Measurements from ENCODE around the gene CFAP20DC. TPM values are rescaled to one million over a fixed set of nuclear protein-coding genes. Genes with fewer than 3 reads are reported as not detected.

Gene CFAP20DC
- total and polyA plus RNA-seq, 2 of the 13 experiments (the other 11 are each of a cell fraction or from before 2014, with no cell fraction given) = not detected

GRCh38 chr3:59069838-59070237, 20.0 kb upstream of the CFAP20DC start (continued):
- no peak for TF ChIP-seq CERS6 (CRISPR knock-in tag; IDR thresholded peaks at IDR 0.05)
- TF ChIP-seq YEATS2 (CRISPR knock-in tag; IDR thresholded peaks at IDR 0.05; ENCODE audit: borderline replicate concordance) = no peak
- TF ChIP-seq NPAS2 (CRISPR knock-in tag; IDR thresholded peaks at IDR 0.05; ENCODE audit: borderline replicate concordance) = no peak
- no peak for TF ChIP-seq GABPA (IDR thresholded peaks at IDR 0.05; ENCODE audit: low read depth, low read length)
- TF ChIP-seq GABPA (CRISPR knock-in tag; IDR thresholded peaks at IDR 0.05; ENCODE audit: low read depth) = no peak
- no peak for TF ChIP-seq BCL3 (CRISPR knock-in tag; IDR thresholded peaks at IDR 0.05)
- no peak for TF ChIP-seq HOXD1 (CRISPR knock-in tag; IDR thresholded peaks at IDR 0.05)
- no peak for TF ChIP-seq ZNF136 (CRISPR knock-in tag; IDR thresholded peaks at IDR 0.05; ENCODE audit: low read depth)
- TF ChIP-seq ZNF296 (CRISPR knock-in tag; conservative IDR thresholded peaks at IDR 0.05) = no peak

- intact Hi-C loops (cut with micrococcal nuclease; ENCODE audit: unreplicated experiment) = no loop called here
- no peaks in the 10 kb centered on the region for H3K27me3 ChIP-seq (ENCODE audit: control insufficient read depth in 1 of 2, insufficient read depth in 2 of 2, low read length in 2 of 2)
- in situ Hi-C loops (cut with HindIII; ENCODE audit: extremely low pct_ligation_motif_present, low pct_unique_long_range_greater_than_20kb) = no loop called here
- H3K79me2 ChIP-seq (ENCODE audit: insufficient read depth, low read length) = no peaks in the 10 kb centered on the region
- no peaks in the 10 kb centered on the region for H3K4me1 ChIP-seq (ENCODE audit: insufficient read depth, low read length)
- POLR2A ChIA-PET = no interaction called here
- H3K4me2 ChIP-seq (ENCODE audit: low read depth, low read length) = no peak overlapping the region
- H3K27ac ChIP-seq (ENCODE audit: extremely low read length, insufficient read depth, low read length) = no peak overlapping the region
- H3K9me3 ChIP-seq (ENCODE audit: low read length) = no peaks in the 10 kb centered on the region
- no peak overlapping the region for H3K9ac ChIP-seq (ENCODE audit: insufficient read depth, low read depth, low read length)
- 32% methylated on average over 7 of the region's 7 CpGs for WGBS (ENCODE audit: low lambda C conversion rate)
- H4K20me1 ChIP-seq (ENCODE audit: insufficient read depth, low read length) = no peaks in the 10 kb centered on the region
- BruUV-seq (replicated peaks) = no TSS peak
- no peak for FAIRE-seq
- H2AFZ ChIP-seq (ENCODE audit: low read length) = no peak overlapping the region
- H3K36me3 ChIP-seq (replicated peaks in 1 of 2; ENCODE audit: control insufficient read depth in 1 of 2, insufficient read depth in 2 of 2, low read length in 2 of 2) = no peaks in the 10 kb centered on the region
- no peak for DNase-seq (ENCODE audit: low spot score)
- ATAC-seq = no peak
- no peak overlapping the region for H3K4me3 ChIP-seq (replicated peaks in 1 of 3; ENCODE audit: insufficient read depth in 1 of 3, low read depth in 2 of 3, low read length in 3 of 3)
- CTCF ChIA-PET (ENCODE audit: low intra/inter-chr PET ratio, low total read pairs) = no interaction called here
- TF ChIP-seq PITX1 (CRISPR knock-in tag; IDR thresholded peaks at IDR 0.05) (no peak), ATAD3A (CRISPR knock-in tag; IDR thresholded peaks at IDR 0.05) (no peak), KLF13 (CRISPR knock-in tag; IDR thresholded peaks at IDR 0.05) (no peak), GATAD2A (CRISPR knock-in tag; IDR thresholded peaks at IDR 0.05) (no peak), PRDM15 (CRISPR knock-in tag; IDR thresholded peaks at IDR 0.05) (no peak), NR2F1 (CRISPR knock-in tag; IDR thresholded peaks at IDR 0.05) (no peak), ZNF503 (CRISPR knock-in tag; IDR thresholded peaks at IDR 0.05) (no peak)
Measured at GRCh38 chr3:59065240-59065639, 15.4 kb upstream of the CFAP20DC start.

All from HepG2 (cell line).